Left forelimb (tissue), 1 donor: ENCODE measurements around the gene RPS6KL1.
"Not testable (repeated sequence)": the region's sequence is repeated elsewhere in the genome, so short reads cannot be mapped to it uniquely, and the experiment has no call there.

ENCODE experiments used
- DNase-seq: peaks from one replicate; pipeline ENCODE4 v3.0.0-alpha.2; 2018; ENCODE audit warnings: low spot score

Gene RPS6KL1

GRCh38 chr14:74936151-74936550 is 13.1 kb upstream of the RPS6KL1 start:
- no peak for DNase-seq

GRCh38 chr14:74935360-74935680 is 12.3 kb upstream of the RPS6KL1 start:
- no peak for DNase-seq

- no peak for DNase-seq
Measured at GRCh38 chr14:74934476-74935359, 11.7 kb upstream of the RPS6KL1 start.

- DNase-seq, result no peak
Measured at GRCh38 chr14:74934041-74934440, 11.0 kb upstream of the RPS6KL1 start.

- DNase-seq, result not testable (repeated sequence)
Measured at GRCh38 chr14:74932936-74933335, 9.9 kb upstream of the RPS6KL1 start.

GRCh38 chr14:74932401-74932901 is 9.4 kb upstream of the RPS6KL1 start:
- DNase-seq, result no peak

GRCh38 chr14:74931744-74932143 is 8.7 kb upstream of the RPS6KL1 start:
- DNase-seq, result not testable (repeated sequence)

GRCh38 chr14:74929242-74929641 is 6.2 kb upstream of the RPS6KL1 start:
- DNase-seq, result no peak

GRCh38 chr14:74927225-74927624 is 4.2 kb upstream of the RPS6KL1 start:
- DNase-seq, result no peak

GRCh38 chr14:74924061-74924460 is 1.0 kb upstream of the RPS6KL1 start:
- DNase-seq, result no peak

- DNase-seq, result no peak
Measured at GRCh38 chr14:74921987-74922751, 891 bp downstream of the RPS6KL1 start.

- DNase-seq, result peak; percentile 59
Measured at GRCh38 chr14:74921053-74921620, 1.9 kb downstream of the RPS6KL1 start.

GRCh38 chr14:74920281-74920680 is 2.8 kb downstream of the RPS6KL1 start:
- DNase-seq, result no peak

GRCh38 chr14:74919421-74920165 is 3.5 kb downstream of the RPS6KL1 start:
- no peak for DNase-seq

- DNase-seq, result no peak
Measured at GRCh38 chr14:74918380-74918779, 4.7 kb downstream of the RPS6KL1 start.

- no peak for DNase-seq
Measured at GRCh38 chr14:74917646-74918081, 5.4 kb downstream of the RPS6KL1 start.

- DNase-seq, result no peak
Measured at GRCh38 chr14:74917178-74917543, 5.9 kb downstream of the RPS6KL1 start.

- no peak for DNase-seq
Measured at GRCh38 chr14:74915826-74916225, 7.2 kb downstream of the RPS6KL1 start.

- DNase-seq, result no peak
Measured at GRCh38 chr14:74915426-74915825, 7.6 kb downstream of the RPS6KL1 start.

GRCh38 chr14:74913986-74914573 is 9.0 kb downstream of the RPS6KL1 start:
- DNase-seq, result peak; percentile 85

GRCh38 chr14:74913393-74913910 is 9.6 kb downstream of the RPS6KL1 start:
- DNase-seq, result no peak
